Activated T-helper 1 cell treated with anti-CD3 and anti-CD28 coated beads, Interleukin-12 subunit alpha, Interleukin-12 subunit beta, Interleukin-2, Interleukin-4 antibody, amounts not matched to agents 30 ng/mL and 10 ng/mL and 1 ng/mL, durations not matched to agents 14 hours and 24 hours and 36 hours (primary cell): ENCODE results near the gene KCNQ1OT1. TPM values are rescaled to one million over a fixed set of nuclear protein-coding genes. Genes with fewer than 3 reads are reported as not detected.
"Not testable (repeated sequence)": the region's sequence is repeated elsewhere in the genome, so short reads cannot be mapped to it uniquely, and the experiment has no call there.

Source experiments
- DNase-seq: peaks from one replicate; pipeline ENCODE4 v3.0.0; 2021; ENCODE audit warnings: low spot score
- H3K27ac Mint-ChIP-seq: one replicate; pipeline ENCODE4 v1.8.0; 2021; ENCODE audit warnings: mild to moderate bottlenecking, mixed read lengths
- H3K27me3 Mint-ChIP-seq: one replicate; pipeline ENCODE4 v1.8.0; 2022; ENCODE audit warnings: mild to moderate bottlenecking, moderate library complexity, mixed read lengths; ENCODE audit not compliant: insufficient read depth
- H3K36me3 Mint-ChIP-seq: one replicate; pipeline ENCODE4 v1.8.0; 2021; ENCODE audit warnings: low read depth, mixed read lengths
- H3K4me1 Mint-ChIP-seq: one replicate; pipeline ENCODE4 v1.8.0; 2021; ENCODE audit warnings: low read depth, mixed read lengths
- H3K4me3 Mint-ChIP-seq: one replicate; pipeline ENCODE4 v1.8.0; 2021; ENCODE audit warnings: mild to moderate bottlenecking, moderate library complexity, mixed read lengths
- H3K9me3 Mint-ChIP-seq: one replicate; pipeline ENCODE4 v1.8.0; 2021; ENCODE audit warnings: mixed read lengths
- intact Hi-C: fragments of 100-400 bp; cut with micrococcal nuclease; formaldehyde crosslinking; loops from one replicate; pipeline ENCODE4 v1.15.1; 2024
- total RNA-seq: library from RNA; stranded (reverse); gene quantifications from 2 replicates; pipeline ENCODE4 v1.2.3, GENCODE V29; 2022

KCNQ1OT1 gene
- total RNA-seq, 1 donor from 2014 or later = 0.67 TPM

- DNase-seq = no peak
- Mint-ChIP-seq H3K27ac (no peak overlapping the region), H3K4me3 (no peak overlapping the region), H3K4me1 (no peaks in the 10 kb centered on the region), H3K36me3 (peaks cover 4% of the 10 kb centered on the region), H3K27me3 (no peaks in the 10 kb centered on the region), H3K9me3 (peaks cover 68% of the 10 kb centered on the region)
- intact Hi-C loops = no loop called here
These were observed 51.8 kb downstream of the KCNQ1OT1 start for GRCh38 chr11:2647953-2648352.

- Mint-ChIP-seq H3K4me3 (no peak overlapping the region), H3K36me3 (peaks cover 4% of the 10 kb centered on the region), H3K27me3 (no peaks in the 10 kb centered on the region), H3K4me1 (no peaks in the 10 kb centered on the region), H3K27ac (no peak overlapping the region), H3K9me3 (peaks cover 74% of the 10 kb centered on the region)
- intact Hi-C loops = no loop called here
- no peak for DNase-seq
These were observed 52.6 kb downstream of the KCNQ1OT1 start for GRCh38 chr11:2647167-2647566.

GRCh38 chr11:2645779-2646118, 54.0 kb downstream of the KCNQ1OT1 start:
- Mint-ChIP-seq H3K4me1 (no peaks in the 10 kb centered on the region), H3K9me3 (peaks cover 77% of the 10 kb centered on the region), H3K27me3 (no peaks in the 10 kb centered on the region), H3K36me3 (peaks cover 4% of the 10 kb centered on the region), H3K4me3 (no peak overlapping the region), H3K27ac (no peak overlapping the region)
- DNase-seq = no peak
- intact Hi-C loops = no loop called here

GRCh38 chr11:2644844-2645778, 54.7 kb downstream of the KCNQ1OT1 start:
- no peak overlapping the region for H3K27ac Mint-ChIP-seq
- no peak overlapping the region for H3K4me3 Mint-ChIP-seq

GRCh38 chr11:2643746-2644145, 56.0 kb downstream of the KCNQ1OT1 start:
- Mint-ChIP-seq H3K9me3 (peaks cover 73% of the 10 kb centered on the region), H3K27me3 (no peaks in the 10 kb centered on the region), H3K36me3 (peaks cover 4% of the 10 kb centered on the region), H3K4me1 (no peaks in the 10 kb centered on the region), H3K4me3 (no peak overlapping the region), H3K27ac (no peak overlapping the region)
- intact Hi-C loops = no loop called here
- DNase-seq = no peak

More at GRCh38 chr11:2644844-2645778, 54.7 kb downstream of the KCNQ1OT1 start:
- peaks cover 4% of the 10 kb centered on the region for H3K36me3 Mint-ChIP-seq
- H3K4me1 Mint-ChIP-seq = no peaks in the 10 kb centered on the region
- DNase-seq = no peak
- H3K27me3 Mint-ChIP-seq = no peaks in the 10 kb centered on the region
- intact Hi-C loops = no loop called here
- H3K9me3 Mint-ChIP-seq = peaks cover 78% of the 10 kb centered on the region

- H3K27me3 Mint-ChIP-seq = no peaks in the 10 kb centered on the region
- H3K27ac Mint-ChIP-seq = no peak overlapping the region
- no peaks in the 10 kb centered on the region for H3K4me1 Mint-ChIP-seq
- peaks cover 74% of the 10 kb centered on the region for H3K9me3 Mint-ChIP-seq
- H3K4me3 Mint-ChIP-seq = no peak overlapping the region
- DNase-seq = no peak
- intact Hi-C loops = no loop called here
- H3K36me3 Mint-ChIP-seq = peaks cover 2% of the 10 kb centered on the region
These were observed 58.2 kb downstream of the KCNQ1OT1 start for GRCh38 chr11:2641623-2642022.

- intact Hi-C loops, H3K36me3 Mint-ChIP-seq: not testable (repeated sequence)
These were observed 60.0 kb downstream of the KCNQ1OT1 start for GRCh38 chr11:2639763-2640162.

GRCh38 chr11:2631161-2631560, 68.6 kb downstream of the KCNQ1OT1 start:
- peaks cover 42% of the 10 kb centered on the region for H3K9me3 Mint-ChIP-seq
- peaks cover 2% of the 10 kb centered on the region for H3K36me3 Mint-ChIP-seq
- no peak overlapping the region for H3K4me3 Mint-ChIP-seq
- H3K4me1 Mint-ChIP-seq = no peaks in the 10 kb centered on the region
- H3K27me3 Mint-ChIP-seq = no peaks in the 10 kb centered on the region
- DNase-seq = no peak
- intact Hi-C loops = no loop called here
- no peak overlapping the region for H3K27ac Mint-ChIP-seq

More at GRCh38 chr11:2639763-2640162, 60.0 kb downstream of the KCNQ1OT1 start:
- not testable (repeated sequence) for H3K4me3 Mint-ChIP-seq, H3K27ac Mint-ChIP-seq, H3K4me1 Mint-ChIP-seq, H3K27me3 Mint-ChIP-seq, DNase-seq
- H3K9me3 Mint-ChIP-seq = peaks cover 71% of the 10 kb centered on the region

GRCh38 chr11:2630679-2631078, 69.1 kb downstream of the KCNQ1OT1 start:
- no peaks in the 10 kb centered on the region for H3K27me3 Mint-ChIP-seq
- DNase-seq = no peak
- H3K4me1 Mint-ChIP-seq = no peaks in the 10 kb centered on the region
- intact Hi-C loops = no loop called here
- peaks cover 38% of the 10 kb centered on the region for H3K9me3 Mint-ChIP-seq
- H3K36me3 Mint-ChIP-seq = peaks cover 2% of the 10 kb centered on the region
- H3K4me3 Mint-ChIP-seq = no peak overlapping the region
- no peak overlapping the region for H3K27ac Mint-ChIP-seq

- Mint-ChIP-seq H3K4me1 (peaks cover 10% of the 10 kb centered on the region), H3K27me3 (no peaks in the 10 kb centered on the region), H3K9me3 (peaks cover 13% of the 10 kb centered on the region), H3K36me3 (peaks cover 10% of the 10 kb centered on the region), H3K27ac (no peak overlapping the region), H3K4me3 (no peak overlapping the region)
- intact Hi-C loops = no loop called here
- no peak for DNase-seq
These were observed 74.6 kb downstream of the KCNQ1OT1 start for GRCh38 chr11:2625183-2625582.

GRCh38 chr11:2621894-2622293, 77.9 kb downstream of the KCNQ1OT1 start:
- peaks cover 10% of the 10 kb centered on the region for H3K4me1 Mint-ChIP-seq
- H3K27me3 Mint-ChIP-seq = no peaks in the 10 kb centered on the region
- peaks cover 10% of the 10 kb centered on the region for H3K36me3 Mint-ChIP-seq
- H3K27ac Mint-ChIP-seq = no peak overlapping the region
- no peak for DNase-seq
- intact Hi-C loops = no loop called here
- H3K4me3 Mint-ChIP-seq = no peak overlapping the region
- peaks cover 8% of the 10 kb centered on the region for H3K9me3 Mint-ChIP-seq

GRCh38 chr11:2612884-2613571, 86.8 kb downstream of the KCNQ1OT1 start:
- no peak overlapping the region for H3K27ac Mint-ChIP-seq
- no peaks in the 10 kb centered on the region for H3K36me3 Mint-ChIP-seq
- no peaks in the 10 kb centered on the region for H3K4me1 Mint-ChIP-seq
- H3K4me3 Mint-ChIP-seq = no peak overlapping the region
- peaks cover 6% of the 10 kb centered on the region for H3K27me3 Mint-ChIP-seq
- intact Hi-C loops = no loop called here
- peaks cover 5% of the 10 kb centered on the region for H3K9me3 Mint-ChIP-seq
- DNase-seq = no peak

- no peak for DNase-seq
- H3K9me3 Mint-ChIP-seq = peaks cover 5% of the 10 kb centered on the region
- H3K27ac Mint-ChIP-seq = no peak overlapping the region
- no peaks in the 10 kb centered on the region for H3K36me3 Mint-ChIP-seq
- H3K4me1 Mint-ChIP-seq = no peaks in the 10 kb centered on the region
- no peak overlapping the region for H3K4me3 Mint-ChIP-seq
- H3K27me3 Mint-ChIP-seq = peaks cover 6% of the 10 kb centered on the region
- intact Hi-C loops = no loop called here
These were observed 90.4 kb downstream of the KCNQ1OT1 start for GRCh38 chr11:2609345-2609744.
